GM12878 (cell line): ENCODE data around the gene TRPM8.

Experiments
- ATF3 ChIP-seq: IDR thresholded peaks from 2 replicates; pipeline ENCODE4 v1.6.1; 2011; ENCODE audit warnings: low read depth, mild to moderate bottlenecking, low read length, moderate library complexity, borderline replicate concordance; ENCODE audit errors: extremely low read depth
- CREB1 ChIP-seq: IDR thresholded peaks from 2 replicates; pipeline ENCODE4 v1.6.1; 2012; ENCODE audit warnings: low read depth, mild to moderate bottlenecking, inconsistent platforms
- ETV6 ChIP-seq, 2 experiments: fragments of 450-650 bp in 1 of 2; IDR thresholded peaks in 1 of 2; conservative IDR thresholded peaks in 1 of 2; 2 replicates each; pipeline ENCODE4 v1.6.1; 2014; ENCODE audit warnings: antibody characterized with exemption in 1 of 2, borderline replicate concordance in 1 of 2, low read depth in 1 of 2, mild to moderate bottlenecking in 1 of 2, moderate library complexity in 1 of 2
- MAX ChIP-seq: IDR thresholded peaks from 2 replicates; pipeline ENCODE4 v1.6.1; 2012; ENCODE audit warnings: low read depth, low read length, improper control_type of control experiment
- NR2C1 ChIP-seq: fragments of 450-650 bp; IDR thresholded peaks from 2 replicates; pipeline ENCODE4 v1.6.1; 2017; ENCODE audit warnings: antibody characterized with exemption, mild to moderate bottlenecking, moderate library complexity
- RBBP5 ChIP-seq: fragments of 200-600 bp; sonication (generic); conservative IDR thresholded peaks from 2 replicates; pipeline ENCODE4 v1.6.1; 2016
- REST ChIP-seq: IDR thresholded peaks from 2 replicates; pipeline ENCODE4 v1.6.1; 2012; ENCODE audit warnings: mild to moderate bottlenecking, low read depth, low read length
- TAF1 ChIP-seq: IDR thresholded peaks from 2 replicates; pipeline ENCODE4 v1.6.1; 2011; ENCODE audit warnings: mild to moderate bottlenecking, low read depth, low read length, borderline replicate concordance
- USF1 ChIP-seq: IDR thresholded peaks from 2 replicates; pipeline ENCODE4 v1.6.1; 2011; ENCODE audit warnings: borderline replicate concordance, low read depth, mild to moderate bottlenecking, moderate library complexity, mixed read lengths, low read length; ENCODE audit not compliant: insufficient read depth; ENCODE audit errors: extremely low read length

GRCh38 chr2:233942731-233943130, 25.6 kb downstream of the TRPM8 start:
- TF ChIP-seq RBBP5 = no peak
- no peak for TF ChIP-seq CREB1
- TF ChIP-seq NR2C1 = no peak
- no peak for TF ChIP-seq ATF3
- no peak for TF ChIP-seq MAX
- no peak for TF ChIP-seq REST
- TF ChIP-seq TAF1 = no peak
- no peak for TF ChIP-seq USF1
- no peak for TF ChIP-seq ETV6 (conservative IDR thresholded peaks at IDR 0.05 in 1 of 2, IDR thresholded peaks at IDR 0.05 in 1 of 2; ENCODE audit: borderline replicate concordance in 1 of 2, low read depth in 1 of 2)
